T-cell (primary cell): ENCODE measurements around the gene EYA3. TPM values are rescaled to one million over a fixed set of nuclear protein-coding genes. Genes with fewer than 3 reads are reported as not detected.
A peak's percentile ranks its signal among the peaks of the same experiment; 100 is the strongest.

Experiments used
- ATAC-seq, 4 experiments: fragments of 200-7000 bp in 3 of 4; fragments of 150-1000 bp in 1 of 4; cut with Tn5 transposase; replicated peaks in 1 of 4; 1 replicate in 3 of 4; 2 replicates in 1 of 4; pipeline ENCODE4 v1.10.0; 2021; ENCODE audit warnings: moderate library complexity in 3 of 4, mild to moderate bottlenecking in 2 of 4, moderate number of reproducible peaks in 1 of 4
- CTCF ChIA-PET, 2 donors: fragments of 300-600 bp; sonication (Branson Sonifier 250); formaldehyde crosslinking; loops; one replicate each; lab custom pipeline; 2022; ENCODE audit warnings: antibody characterized with exemption in 2 of 2; lab: Charles Lee
- POLR2A ChIA-PET, 2 donors: fragments of 300-600 bp; sonication (Branson Sonifier 250); formaldehyde crosslinking; loops; one replicate each; lab custom pipeline; 2022; ENCODE audit warnings: antibody characterized with exemption in 2 of 2; lab: Charles Lee
- DNase-seq, 35 experiments: peaks; one replicate each; pipeline versions ENCODE4 v3.0.0 to v3.0.0-alpha.2; 2013 to 2023
- H3K27ac ChIP-seq: one replicate; pipeline ENCODE4 v1.5.1; 2013; ENCODE audit warnings: low read length
- H3K27me3 ChIP-seq, 2 experiments: replicated peaks in 1 of 2; 1 replicate in 1 of 2; 2 replicates in 1 of 2; pipeline versions ENCODE4 v1.6.1 to v1.7.0; 2013; ENCODE audit warnings: low read length in 1 of 2, mixed read lengths in 1 of 2; ENCODE audit not compliant: control insufficient read depth in 2 of 2, insufficient read depth in 2 of 2; ENCODE audit errors: extremely low read depth in 1 of 2
- H3K36me3 ChIP-seq, 2 donors: 1 replicate in 1 of 2; 2 replicates in 1 of 2; pipeline versions ENCODE4 v1.6.1 to v1.7.0; 2013; ENCODE audit warnings: low read length in 1 of 2; ENCODE audit not compliant: control insufficient read depth in 2 of 2, insufficient read depth in 1 of 2; ENCODE audit errors: extremely low read depth in 1 of 2
- H3K4me1 ChIP-seq, 2 experiments: 1 replicate in 1 of 2; 2 replicates in 1 of 2; pipeline versions ENCODE4 v1.6.1 to v1.7.0; 2013; ENCODE audit warnings: low read length in 2 of 2, mixed read lengths in 1 of 2; ENCODE audit not compliant: insufficient read depth in 2 of 2, control insufficient read depth in 1 of 2; ENCODE audit errors: extremely low read depth in 1 of 2
- H3K4me3 ChIP-seq, 2 donors: 1 replicate in 1 of 2; 2 replicates in 1 of 2; pipeline versions ENCODE4 v1.5.1 to v1.7.0; 2013; ENCODE audit warnings: mild to moderate bottlenecking in 2 of 2, low read length in 1 of 2, moderate library complexity in 1 of 2; ENCODE audit not compliant: control insufficient read depth in 1 of 2; ENCODE audit errors: extremely low read depth in 1 of 2
- H3K9me3 ChIP-seq: 2 replicates; pipeline ENCODE4 v1.7.0; 2013
- H3K27ac Mint-ChIP-seq, 2 donors: one replicate each; pipeline ENCODE4 v1.8.0; 2020 to 2021; ENCODE audit warnings: mild to moderate bottlenecking in 2 of 2, mixed read lengths in 2 of 2
- H3K27me3 Mint-ChIP-seq, 2 donors: one replicate each; pipeline ENCODE4 v1.8.0; 2021 to 2022; ENCODE audit warnings: mixed read lengths in 2 of 2
- H3K36me3 Mint-ChIP-seq: one replicate; pipeline ENCODE4 v1.8.0; 2021; ENCODE audit warnings: mixed read lengths
- H3K4me1 Mint-ChIP-seq, 3 donors: one replicate each; pipeline ENCODE4 v1.8.0; 2020 to 2022; ENCODE audit warnings: mixed read lengths in 3 of 3, mild to moderate bottlenecking in 1 of 3
- H3K4me3 Mint-ChIP-seq, 3 donors: one replicate each; pipeline ENCODE4 v1.8.0; 2020 to 2022; ENCODE audit warnings: mild to moderate bottlenecking in 3 of 3, mixed read lengths in 3 of 3, moderate library complexity in 3 of 3
- H3K9me3 Mint-ChIP-seq, 3 donors: one replicate each; pipeline ENCODE4 v1.8.0; 2020 to 2022; ENCODE audit warnings: mixed read lengths in 3 of 3
- WGBS: methylation state at CpG from one replicate; pipeline ENCODE4 v1.1.5; 2013; ENCODE audit warnings: missing lambda C conversion rate; ENCODE audit not compliant: insufficient coverage; 5-methylcytosine and 5-hydroxymethylcytosine counted together
- total RNA-seq, 35 experiments: library from RNA in 6 of 35; stranded (reverse) in 6 of 35; fragments of 120-200 nt in 1 of 35; gene quantifications; one replicate each; pipeline versions ENCODE4 v1.2.1 to v1.2.4 and lab custom pipeline; 2013 to 2026

Gene EYA3
- total RNA-seq, 5 donors from 2014 or later (not counting 1 experiment from before 2014, with no cell fraction given): 15.0 to 20.2 (median 16.7) TPM

- no peak overlapping the region for H3K4me3 ChIP-seq
- no peak overlapping the region for H3K27ac ChIP-seq
- Mint-ChIP-seq H3K9me3 (no peaks in the 10 kb centered on the region), H3K4me1 (peaks cover 12 to 35% (median 20%) of the 10 kb centered on the region in 3 donors), H3K27ac (peak overlapping the region; percentile 30 to 65), H3K4me3 (no peak overlapping the region), H3K27me3 (no peaks in the 10 kb centered on the region), H3K36me3 (peaks cover 31% of the 10 kb centered on the region)
- no peaks in the 10 kb centered on the region for H3K4me1 ChIP-seq
- DNase-seq: no peak
- WGBS: 94% methylated on average over 3 of the region's 6 CpGs
- CTCF ChIA-PET: no interaction called here
- no peak for ATAC-seq
- peaks cover 3 to 59% of the 10 kb centered on the region in 2 donors for H3K36me3 ChIP-seq
- H3K27me3 ChIP-seq: no peaks in the 10 kb centered on the region
- no peaks in the 10 kb centered on the region for H3K9me3 ChIP-seq
- POLR2A ChIA-PET: no interaction called here
These were observed 118.0 kb downstream of the EYA3 start for GRCh38 chr1:27970401-27970800.

- ATAC-seq: no peak
- peaks cover 3 to 63% of the 10 kb centered on the region in 2 donors for H3K36me3 ChIP-seq
- Mint-ChIP-seq H3K27ac (peak overlapping the region; percentile 40 to 74), H3K9me3 (no peaks in the 10 kb centered on the region), H3K27me3 (no peaks in the 10 kb centered on the region), H3K4me1 (peaks cover 12 to 31% (median 20%) of the 10 kb centered on the region in 3 donors), H3K4me3 (no peak overlapping the region), H3K36me3 (peaks cover 35% of the 10 kb centered on the region)
- H3K9me3 ChIP-seq: no peaks in the 10 kb centered on the region
- CTCF ChIA-PET: no interaction called here
- 89% methylated on average over 3 of the region's 3 CpGs for WGBS
- no peak overlapping the region for H3K27ac ChIP-seq
- no peak overlapping the region for H3K4me3 ChIP-seq
- no peaks in the 10 kb centered on the region for H3K27me3 ChIP-seq
- POLR2A ChIA-PET: no interaction called here
- H3K4me1 ChIP-seq: no peaks in the 10 kb centered on the region
- no peak for DNase-seq
These were observed 119.7 kb downstream of the EYA3 start for GRCh38 chr1:27968692-27969091.

GRCh38 chr1:27967884-27968466 lies 120.4 kb downstream of the EYA3 start:
- 74% methylated on average over 3 of the region's 4 CpGs for whole genome bisulfite sequencing
- Histone ChIP-seq H3K4me1 (no peaks in the 10 kb centered on the region), H3K27me3 (no peaks in the 10 kb centered on the region), H3K4me3 (no peak overlapping the region), H3K9me3 (no peaks in the 10 kb centered on the region), H3K27ac (no peak overlapping the region), H3K36me3 (peaks cover 3 to 62% of the 10 kb centered on the region in 2 donors)
- ChIA-PET CTCF (no interaction called here), POLR2A (no interaction called here)
- Mint-ChIP-seq H3K27ac (peak overlapping the region; percentile 40 to 74), H3K9me3 (no peaks in the 10 kb centered on the region), H3K27me3 (no peaks in the 10 kb centered on the region), H3K36me3 (peaks cover 28% of the 10 kb centered on the region), H3K4me3 (no peak overlapping the region), H3K4me1 (peaks cover 14 to 25% (median 23%) of the 10 kb centered on the region in 3 donors)
- ATAC-seq (no peak), DNase-seq (no peak)

GRCh38 chr1:27967106-27967883 lies 121.1 kb downstream of the EYA3 start:
- H3K4me3 Mint-ChIP-seq: no peak overlapping the region
- ChIA-PET POLR2A (no interaction called here), CTCF (no interaction called here)
- no peaks in the 10 kb centered on the region for H3K4me1 ChIP-seq
- H3K27ac Mint-ChIP-seq: peak overlapping the region; percentile 24 to 48
- peaks cover 28% of the 10 kb centered on the region for H3K36me3 Mint-ChIP-seq
- H3K9me3 Mint-ChIP-seq: no peaks in the 10 kb centered on the region
- H3K4me1 Mint-ChIP-seq: peaks cover 16 to 28% (median 27%) of the 10 kb centered on the region in 3 donors
- 97% methylated on average over 9 of the region's 12 CpGs for WGBS
- H3K27me3 Mint-ChIP-seq: no peaks in the 10 kb centered on the region
- H3K9me3 ChIP-seq: no peaks in the 10 kb centered on the region
- ATAC-seq (no peak), DNase-seq (no peak)
- H3K27me3 ChIP-seq: no peaks in the 10 kb centered on the region
- H3K36me3 ChIP-seq: peaks cover under 1 to 59% of the 10 kb centered on the region in 2 donors
- no peak overlapping the region for H3K4me3 ChIP-seq
- no peak overlapping the region for H3K27ac ChIP-seq

- Mint-ChIP-seq H3K4me3 (no peak overlapping the region), H3K9me3 (no peaks in the 10 kb centered on the region), H3K27me3 (no peaks in the 10 kb centered on the region), H3K4me1 (peaks cover 22 to 34% (median 33%) of the 10 kb centered on the region in 3 donors), H3K36me3 (peaks cover 28% of the 10 kb centered on the region), H3K27ac (no peak overlapping the region)
- no peak for ATAC-seq
- ChIA-PET POLR2A (no interaction called here), CTCF (no interaction called here)
- 96% methylated on average over 24 of the region's 24 CpGs for WGBS
- H3K27ac ChIP-seq: no peak overlapping the region
- no peaks in the 10 kb centered on the region for H3K27me3 ChIP-seq
- peaks cover 0 to 4% of the 10 kb centered on the region in 2 experiments for H3K4me1 ChIP-seq
- no peak for DNase-seq
- H3K36me3 ChIP-seq: peaks cover 0 to 55% of the 10 kb centered on the region in 2 donors
- no peak overlapping the region for H3K4me3 ChIP-seq
- no peaks in the 10 kb centered on the region for H3K9me3 ChIP-seq
These were observed 121.9 kb downstream of the EYA3 start for GRCh38 chr1:27966402-27967105.

GRCh38 chr1:27963393-27963792 lies 125.0 kb downstream of the EYA3 start:
- Mint-ChIP-seq H3K9me3 (no peaks in the 10 kb centered on the region), H3K4me1 (peaks cover 31 to 35% (median 32%) of the 10 kb centered on the region in 3 donors), H3K36me3 (peaks cover 25% of the 10 kb centered on the region), H3K27me3 (no peaks in the 10 kb centered on the region), H3K27ac (no peak overlapping the region), H3K4me3 (no peak overlapping the region)
- ATAC-seq (no peak), DNase-seq (no peak)
- ChIA-PET CTCF (interaction anchor here in 1 of 2 donors (0.6 kb wide), 1 partner anchor 591 kb away, joined by 3 read pairs; no protein-coding TSS in a partner anchor), POLR2A (no interaction called here)
- Histone ChIP-seq H3K4me1 (peaks cover 5 to 32% of the 10 kb centered on the region in 2 experiments), H3K9me3 (no peaks in the 10 kb centered on the region), H3K27me3 (no peaks in the 10 kb centered on the region), H3K36me3 (peaks cover 0 to 45% of the 10 kb centered on the region in 2 donors), H3K27ac (no peak overlapping the region), H3K4me3 (no peak overlapping the region)
- WGBS: 96% methylated on average over 11 of the region's 11 CpGs
